Measurements from ENCODE around the gene KCNK15. TPM values are rescaled to one million over a fixed set of nuclear protein-coding genes. Genes with fewer than 3 reads are reported as not detected.
"Not testable (repeated sequence)": the region's sequence is repeated elsewhere in the genome, so short reads cannot be mapped to it uniquely, and the experiment has no call there.

The KCNK15 gene
- total RNA-seq, 2 donors from 2014 or later, result 0.09 to 0.11 TPM

- ATAC-seq (replicated peaks), result no peak
- no peaks in the 10 kb centered on the region for H3K36me3 Mint-ChIP-seq (ENCODE audit: low read depth)
- H3K4me3 Mint-ChIP-seq, result no peak overlapping the region
- H3K27ac Mint-ChIP-seq, result no peak overlapping the region
- H3K27me3 Mint-ChIP-seq, result peaks cover 11% of the 10 kb centered on the region
- no peaks in the 10 kb centered on the region for H3K9me3 Mint-ChIP-seq
- H3K4me1 Mint-ChIP-seq, result no peaks in the 10 kb centered on the region
Measured at GRCh38 chr20:44754554-44754953, 8.9 kb downstream of the KCNK15 start.

DNA sequence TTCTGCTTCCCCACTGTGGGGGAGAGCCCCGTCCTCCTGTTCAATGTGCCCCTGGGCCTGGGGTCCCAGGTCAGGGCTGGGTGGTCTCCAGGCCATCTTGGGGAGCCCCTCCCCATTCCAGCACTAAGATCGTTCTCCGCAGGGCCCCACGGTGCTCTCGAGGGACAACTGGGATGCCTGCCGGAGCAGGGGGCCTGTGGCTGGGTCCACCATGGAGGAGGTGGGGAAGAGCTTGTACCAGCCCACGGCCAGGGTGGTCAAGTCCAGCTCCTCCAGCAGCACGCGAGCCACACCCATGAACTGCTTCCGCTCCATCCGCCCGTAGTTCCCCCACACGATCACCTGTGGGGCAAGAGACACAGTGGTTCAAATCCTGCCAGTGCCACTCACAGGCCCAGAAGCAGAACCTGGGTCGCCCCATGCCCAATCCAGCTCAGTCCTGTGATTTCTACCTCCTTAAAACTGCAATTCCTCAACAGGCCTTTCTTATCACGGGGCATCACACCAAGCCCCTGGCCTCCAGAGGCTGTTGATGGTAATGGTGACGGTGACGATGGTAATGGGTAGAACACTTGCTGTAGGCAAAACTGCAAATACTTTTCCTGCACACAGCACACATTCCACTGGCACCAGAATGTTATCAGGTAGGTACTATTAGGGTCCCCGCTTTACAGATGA lies 10.5 kb downstream of the KCNK15 start:
- H3K4me1 Mint-ChIP-seq, result no peaks in the 10 kb centered on the region
- no peak for ATAC-seq (replicated peaks)
- peaks cover 6% of the 10 kb centered on the region for H3K27me3 Mint-ChIP-seq
- H3K4me3 Mint-ChIP-seq, result no peak overlapping the region
- H3K36me3 Mint-ChIP-seq (ENCODE audit: low read depth), result no peaks in the 10 kb centered on the region
- H3K9me3 Mint-ChIP-seq, result no peaks in the 10 kb centered on the region
- no peak overlapping the region for H3K27ac Mint-ChIP-seq

DNA sequence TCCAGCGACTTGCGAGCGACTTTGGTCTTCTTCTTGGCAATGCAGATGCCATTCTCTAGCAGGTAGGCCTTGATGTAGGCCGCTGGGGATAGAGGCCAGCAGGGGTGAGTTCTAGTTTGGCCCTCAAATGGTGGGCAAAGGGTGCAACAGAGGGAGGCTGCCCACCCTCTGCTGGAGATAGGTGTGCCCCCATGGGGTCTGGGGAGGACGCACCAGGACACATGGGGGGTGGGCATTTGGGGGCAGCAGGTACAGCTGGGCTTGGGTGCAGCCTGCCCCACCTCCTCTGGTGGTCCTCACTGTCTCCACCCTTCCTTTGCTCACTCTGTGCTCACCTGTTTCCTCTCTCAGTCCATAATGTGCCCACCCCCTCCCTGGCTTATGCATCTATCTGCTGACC lies 11.3 kb downstream of the KCNK15 start:
- Mint-ChIP-seq H3K27me3 (peaks cover 3% of the 10 kb centered on the region), H3K36me3 (ENCODE audit: low read depth) (no peaks in the 10 kb centered on the region), H3K27ac (no peak overlapping the region), H3K4me1 (no peaks in the 10 kb centered on the region), H3K4me3 (no peak overlapping the region), H3K9me3 (no peaks in the 10 kb centered on the region)
- ATAC-seq (replicated peaks), result no peak

GRCh38 chr20:44758247-44759101 lies 12.8 kb downstream of the KCNK15 start:
- ATAC-seq (replicated peaks), result no peak
- no peaks in the 10 kb centered on the region for H3K36me3 Mint-ChIP-seq (ENCODE audit: low read depth)
- no peaks in the 10 kb centered on the region for H3K4me1 Mint-ChIP-seq
- H3K9me3 Mint-ChIP-seq, result no peaks in the 10 kb centered on the region
- no peak overlapping the region for H3K27ac Mint-ChIP-seq
- H3K4me3 Mint-ChIP-seq, result no peak overlapping the region
- peaks cover 3% of the 10 kb centered on the region for H3K27me3 Mint-ChIP-seq

GRCh38 chr20:44759595-44759994 lies 13.9 kb downstream of the KCNK15 start:
- Mint-ChIP-seq H3K4me3 (no peak overlapping the region), H3K36me3 (ENCODE audit: low read depth) (no peaks in the 10 kb centered on the region), H3K9me3 (no peaks in the 10 kb centered on the region), H3K27ac (no peak overlapping the region), H3K27me3 (peaks cover 11% of the 10 kb centered on the region), H3K4me1 (no peaks in the 10 kb centered on the region)
- no peak for ATAC-seq (replicated peaks)

DNA sequence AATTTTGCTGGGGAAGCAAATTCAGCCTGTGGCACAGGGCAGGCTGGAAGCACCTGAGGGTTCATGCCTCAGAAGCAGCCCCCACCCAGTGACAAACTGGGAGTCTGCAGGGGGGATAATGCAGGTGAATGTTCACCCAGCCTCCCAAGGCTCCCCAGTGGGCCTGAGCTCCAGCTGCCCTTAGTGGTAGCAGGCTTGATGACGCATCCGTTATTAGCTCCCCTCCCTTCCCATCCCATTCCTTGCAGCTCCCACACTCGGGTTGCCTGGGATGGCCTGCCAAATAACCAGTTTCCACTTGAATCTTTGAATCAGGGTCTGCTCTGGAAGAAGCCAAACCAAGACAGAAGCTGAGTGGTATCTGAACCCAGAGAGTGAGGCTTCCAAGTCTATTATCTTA lies 15.8 kb downstream of the KCNK15 start:
- Mint-ChIP-seq H3K9me3 (no peaks in the 10 kb centered on the region), H3K27ac (no peak overlapping the region), H3K27me3 (peaks cover 21% of the 10 kb centered on the region), H3K36me3 (ENCODE audit: low read depth) (no peaks in the 10 kb centered on the region), H3K4me1 (no peaks in the 10 kb centered on the region), H3K4me3 (no peak overlapping the region)
- no peak for ATAC-seq (replicated peaks)

GRCh38 chr20:44762466-44763140 lies 16.9 kb downstream of the KCNK15 start:
- no peaks in the 10 kb centered on the region for H3K9me3 Mint-ChIP-seq
- no peaks in the 10 kb centered on the region for H3K4me1 Mint-ChIP-seq
- no peaks in the 10 kb centered on the region for H3K36me3 Mint-ChIP-seq (ENCODE audit: low read depth)
- no peak for ATAC-seq (replicated peaks)
- peaks cover 22% of the 10 kb centered on the region for H3K27me3 Mint-ChIP-seq
- H3K4me3 Mint-ChIP-seq, result no peak overlapping the region
- H3K27ac Mint-ChIP-seq, result no peak overlapping the region

DNA sequence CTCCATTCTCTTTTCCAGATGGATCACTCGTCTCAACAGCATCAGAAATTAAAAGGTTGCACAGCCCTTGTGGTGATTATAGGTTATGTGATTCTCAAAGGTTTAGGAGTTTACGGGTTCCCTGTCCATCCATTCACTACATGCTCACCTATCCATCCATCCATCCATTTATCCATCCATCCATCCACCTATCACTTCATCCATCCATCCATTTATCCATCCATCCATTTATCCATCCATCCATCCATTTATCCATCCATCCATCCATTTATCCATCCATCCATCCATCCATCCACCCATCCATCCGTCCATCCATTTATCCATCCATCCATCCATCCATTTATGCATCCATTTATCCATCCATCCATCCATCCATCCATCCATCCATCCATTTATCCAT lies 18.1 kb downstream of the KCNK15 start:
- H3K4me3 Mint-ChIP-seq; H3K4me1 Mint-ChIP-seq; H3K36me3 Mint-ChIP-seq (ENCODE audit: low read depth); ATAC-seq (replicated peaks); H3K27ac Mint-ChIP-seq; H3K9me3 Mint-ChIP-seq: not testable (repeated sequence)
- H3K27me3 Mint-ChIP-seq, result peaks cover 25% of the 10 kb centered on the region

GRCh38 chr20:44765091-44765490 lies 19.4 kb downstream of the KCNK15 start:
- H3K4me3 Mint-ChIP-seq, result no peak overlapping the region

DNA sequence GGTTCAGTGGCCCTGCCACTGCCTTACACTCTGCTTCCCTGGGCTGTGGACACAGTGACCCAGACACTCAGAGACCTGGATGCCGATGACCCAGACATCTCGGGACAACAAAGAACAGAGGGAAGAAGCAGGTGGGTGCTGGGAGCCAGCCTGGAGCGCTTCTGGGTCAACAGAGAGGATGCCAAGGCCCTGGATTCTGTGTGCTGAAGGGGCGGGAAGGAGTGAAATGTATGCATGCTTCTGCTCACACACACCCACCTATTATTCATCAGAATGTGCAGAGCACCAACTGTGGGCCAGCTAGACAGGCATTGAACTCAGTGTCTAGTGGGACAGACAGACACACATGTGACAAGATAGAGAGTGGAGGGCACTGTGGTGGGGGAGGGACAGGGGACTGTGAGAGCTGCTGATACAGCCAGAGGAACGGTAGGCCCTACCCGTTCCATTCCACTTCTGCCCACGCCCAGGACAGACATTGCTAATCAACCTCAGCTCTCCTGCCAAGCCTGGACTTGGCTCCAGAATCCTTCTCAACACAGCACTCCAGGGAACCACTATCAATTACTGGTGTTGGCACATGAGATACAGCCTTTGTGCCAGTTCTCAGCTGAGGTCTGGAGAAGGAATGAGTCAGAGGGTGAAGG lies 20.2 kb downstream of the KCNK15 start:
- peaks cover 25% of the 10 kb centered on the region for H3K27me3 Mint-ChIP-seq
- H3K36me3 Mint-ChIP-seq (ENCODE audit: low read depth), result no peaks in the 10 kb centered on the region
- no peak overlapping the region for H3K27ac Mint-ChIP-seq
- ATAC-seq (replicated peaks), result no peak
- no peak overlapping the region for H3K4me3 Mint-ChIP-seq
- H3K4me1 Mint-ChIP-seq, result no peaks in the 10 kb centered on the region
- no peaks in the 10 kb centered on the region for H3K9me3 Mint-ChIP-seq

More at GRCh38 chr20:44765091-44765490, 19.4 kb downstream of the KCNK15 start:
- Mint-ChIP-seq H3K4me1 (no peaks in the 10 kb centered on the region), H3K36me3 (ENCODE audit: low read depth) (no peaks in the 10 kb centered on the region), H3K9me3 (no peaks in the 10 kb centered on the region), H3K27me3 (peaks cover 25% of the 10 kb centered on the region), H3K27ac (no peak overlapping the region)
- ATAC-seq (replicated peaks), result no peak

DNA sequence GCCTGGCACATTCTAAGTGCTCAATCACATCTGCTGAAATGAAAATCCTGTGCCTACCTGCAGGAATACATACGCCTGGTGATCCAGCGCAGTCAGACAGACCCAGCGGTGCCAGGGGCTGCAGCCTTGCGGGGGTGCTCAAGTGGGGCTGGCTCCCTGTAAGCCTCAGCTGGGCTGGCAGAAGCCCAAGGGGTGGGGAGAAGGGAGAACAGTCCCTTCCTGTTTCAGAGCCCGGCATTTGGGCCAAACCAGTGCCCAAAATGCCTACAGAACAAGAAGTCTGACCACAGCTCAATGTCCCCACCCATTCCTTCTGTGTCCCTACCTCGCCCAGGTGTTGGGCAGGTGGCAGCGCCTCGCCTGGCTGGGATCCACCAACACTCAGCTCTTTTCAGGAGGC lies 22.6 kb downstream of the KCNK15 start:
- ATAC-seq (replicated peaks), result no peak
- Mint-ChIP-seq H3K4me3 (no peak overlapping the region), H3K27ac (no peak overlapping the region), H3K36me3 (ENCODE audit: low read depth) (no peaks in the 10 kb centered on the region), H3K27me3 (peaks cover 32% of the 10 kb centered on the region), H3K9me3 (no peaks in the 10 kb centered on the region), H3K4me1 (no peaks in the 10 kb centered on the region)

- Mint-ChIP-seq H3K27ac (no peak overlapping the region), H3K36me3 (ENCODE audit: low read depth) (no peaks in the 10 kb centered on the region), H3K9me3 (no peaks in the 10 kb centered on the region), H3K4me1 (no peaks in the 10 kb centered on the region), H3K27me3 (peaks cover 29% of the 10 kb centered on the region), H3K4me3 (no peak overlapping the region)
- no peak for ATAC-seq (replicated peaks)
Measured at GRCh38 chr20:44768854-44769480, 23.3 kb downstream of the KCNK15 start.

DNA sequence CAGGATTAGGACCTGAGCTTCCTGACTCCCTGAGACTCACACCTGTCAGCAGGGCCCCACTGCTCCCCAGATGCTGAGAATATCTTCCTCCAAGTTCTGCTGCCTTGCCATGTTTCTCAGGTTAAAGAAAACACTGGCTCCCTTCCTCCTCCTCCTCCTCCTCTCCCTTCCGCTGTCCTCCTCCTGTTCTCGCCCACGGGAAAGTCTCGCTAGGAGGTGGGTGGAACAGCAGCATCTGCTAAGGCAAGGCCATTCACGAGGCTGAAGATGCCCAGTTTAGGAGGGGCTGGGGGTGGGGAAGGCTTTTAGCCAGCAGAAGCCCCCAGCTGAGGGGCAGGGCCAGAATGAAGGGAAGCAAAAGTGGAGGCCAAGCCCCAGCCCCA lies 23.8 kb downstream of the KCNK15 start:
- Mint-ChIP-seq H3K4me3 (no peak overlapping the region), H3K36me3 (ENCODE audit: low read depth) (no peaks in the 10 kb centered on the region), H3K27ac (no peak overlapping the region), H3K4me1 (no peaks in the 10 kb centered on the region), H3K9me3 (no peaks in the 10 kb centered on the region), H3K27me3 (peaks cover 24% of the 10 kb centered on the region)
- no peak for ATAC-seq (replicated peaks)

GRCh38 chr20:44770484-44771171 lies 25.0 kb downstream of the KCNK15 start:
- ATAC-seq (replicated peaks), result no peak
- Mint-ChIP-seq H3K27me3 (peaks cover 21% of the 10 kb centered on the region), H3K27ac (no peak overlapping the region)

More at GRCh38 chr20:44770484-44771171, 25.0 kb downstream of the KCNK15 start:
- Mint-ChIP-seq H3K9me3 (no peaks in the 10 kb centered on the region), H3K4me3 (no peak overlapping the region), H3K36me3 (ENCODE audit: low read depth) (no peaks in the 10 kb centered on the region), H3K4me1 (no peaks in the 10 kb centered on the region)

Data from activated T-helper 17 cell treated with anti-CD3 and anti-CD28 coated beads, Interleukin-2, amount 50 U/mL, for 72 hours (primary cell).